Stimulated activated effector memory CD8-positive, alpha-beta T cell treated with anti-CD3 and anti-CD28 coated beads, Interleukin-12 subunit alpha, Interleukin-12 subunit beta, amount 100 ng/mL, for 72 hours (primary cell): ENCODE results near the gene EPB41.
"Not testable (repeated sequence)": the region's sequence is repeated elsewhere in the genome, so short reads cannot be mapped to it uniquely, and the experiment has no call there.

Experiments used
- ATAC-seq: fragments of 150-1000 bp; cut with Tn5 transposase; 2 replicates; pipeline ENCODE4 v1.10.0; 2021
- DNase-seq, 2 donors: peaks; one replicate each; pipeline ENCODE4 v3.0.0; 2021 to 2022; ENCODE audit warnings: low spot score in 2 of 2
- H3K27ac Mint-ChIP-seq: one replicate; pipeline ENCODE4 v1.8.0; 2022; ENCODE audit warnings: mild to moderate bottlenecking, mixed read lengths
- H3K36me3 Mint-ChIP-seq: one replicate; pipeline ENCODE4 v1.8.0; 2022; ENCODE audit warnings: mild to moderate bottlenecking, mixed read lengths
- H3K4me1 Mint-ChIP-seq: one replicate; pipeline ENCODE4 v1.8.0; 2022; ENCODE audit warnings: mixed read lengths
- H3K4me3 Mint-ChIP-seq: one replicate; pipeline ENCODE4 v1.8.0; 2022; ENCODE audit warnings: mild to moderate bottlenecking, mixed read lengths
- H3K9me3 Mint-ChIP-seq: one replicate; pipeline ENCODE4 v1.8.0; 2022; ENCODE audit warnings: mixed read lengths

The EPB41 gene

DNA sequence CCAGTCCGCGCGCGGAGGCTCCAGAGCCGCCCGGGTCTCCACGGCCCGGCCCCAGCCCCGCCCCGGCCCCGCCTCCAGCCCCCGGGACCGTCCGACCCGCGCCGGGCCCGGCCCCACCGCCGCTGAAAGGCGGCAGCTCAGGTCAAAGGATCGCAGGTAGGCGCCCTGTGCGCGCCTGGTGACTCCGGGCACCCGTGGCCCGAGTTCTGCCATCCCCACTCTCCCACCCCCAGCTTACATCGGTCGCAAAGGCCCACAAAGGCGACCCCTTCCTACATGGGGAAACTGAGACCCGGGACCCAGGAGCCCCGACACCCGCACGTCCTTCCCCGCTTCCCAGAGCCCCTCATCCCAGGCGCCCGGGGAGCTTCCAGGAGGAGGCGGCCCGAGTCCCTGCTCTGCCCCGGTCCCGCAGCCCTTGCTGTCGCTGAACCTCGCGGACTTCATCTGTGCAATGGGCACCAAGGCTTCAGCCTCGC, 209.6 kb downstream of the EPB41 start, which contains the start of gene TMEM200B:
Gene TMEM200B (minus strand): TSS at position 17 of the 479 bp plus-strand sequence. CDS start 2,075 bp downstream, outside the sequence.
- peak; percentile 27 for ATAC-seq

GRCh38 chr1:29124366-29125236, 210.2 kb downstream of the EPB41 start:
- peaks cover 5% of the 10 kb centered on the region for H3K36me3 Mint-ChIP-seq
- H3K27ac Mint-ChIP-seq: no peak overlapping the region
- peak overlapping the region; percentile 75 for H3K4me3 Mint-ChIP-seq
- ATAC-seq (peak; percentile 78), DNase-seq (peak; percentile 67 to 85)
- no peaks in the 10 kb centered on the region for H3K9me3 Mint-ChIP-seq
- peaks cover 10% of the 10 kb centered on the region for H3K4me1 Mint-ChIP-seq

More for the DNA sequence above, 209.6 kb downstream of the EPB41 start, which contains the start of gene TMEM200B:
- Mint-ChIP-seq H3K27ac (no peak within 1 kb of the TSS), H3K4me3 (peak within 1 kb of the TSS; percentile 75), H3K9me3 (no peaks in the 10 kb centered on the region), H3K36me3 (peaks cover 9% of the 10 kb centered on the region), H3K4me1 (peaks cover 10% of the 10 kb centered on the region)
- no peak for DNase-seq

DNA sequence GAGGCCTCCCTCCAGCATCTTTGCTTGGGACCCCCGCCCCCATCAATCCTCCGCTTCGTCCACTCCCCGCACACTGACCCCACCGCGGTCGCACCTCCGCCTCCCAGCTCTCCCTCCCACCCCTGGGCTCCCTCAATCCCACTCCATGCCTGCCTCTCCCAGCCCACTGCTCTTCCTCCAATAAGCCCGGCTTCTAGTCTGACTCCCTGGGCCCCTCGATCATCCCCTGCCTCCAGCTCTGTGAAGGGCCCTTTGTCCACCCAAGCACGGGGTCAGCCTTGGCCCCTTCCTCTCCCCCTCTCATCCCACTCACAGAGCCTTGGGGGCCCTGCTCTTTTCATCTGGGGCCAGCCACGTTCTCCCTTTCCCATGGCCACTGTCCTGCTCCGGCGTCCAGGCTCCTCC, 210.9 kb downstream of the EPB41 start:
- Mint-ChIP-seq H3K9me3 (no peaks in the 10 kb centered on the region), H3K27ac (peak overlapping the region; percentile 55), H3K36me3 (peaks cover 5% of the 10 kb centered on the region), H3K4me3 (peak overlapping the region; percentile 75), H3K4me1 (peaks cover 10% of the 10 kb centered on the region)
- no peak for ATAC-seq
- no peak for DNase-seq

DNA sequence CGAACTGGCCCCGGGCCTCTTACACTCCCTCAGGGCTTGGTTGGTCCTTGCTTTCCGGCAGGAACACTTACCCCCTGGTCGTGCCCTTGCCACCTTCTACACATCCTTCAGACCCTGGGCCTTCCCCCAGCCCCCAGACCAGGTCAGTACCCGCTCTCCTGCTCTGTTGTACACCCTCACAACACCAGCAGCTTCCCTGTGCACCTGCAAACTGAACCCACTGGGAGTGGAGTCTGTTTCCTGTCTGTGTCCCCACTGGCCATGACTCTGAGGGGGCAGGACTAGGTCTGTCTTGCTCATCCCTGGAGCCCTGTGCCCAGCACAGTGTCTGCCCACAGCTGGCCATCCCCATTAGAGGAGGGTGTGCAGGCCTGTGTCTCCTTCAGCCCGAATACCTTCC, 211.4 kb downstream of the EPB41 start:
- no peak for DNase-seq
- Mint-ChIP-seq H3K4me3 (peak overlapping the region; percentile 75), H3K9me3 (no peaks in the 10 kb centered on the region), H3K36me3 (peaks cover 5% of the 10 kb centered on the region), H3K27ac (peak overlapping the region; percentile 55), H3K4me1 (peaks cover 10% of the 10 kb centered on the region)
- no peak for ATAC-seq

- Mint-ChIP-seq H3K36me3 (peaks cover 5% of the 10 kb centered on the region), H3K9me3 (no peaks in the 10 kb centered on the region), H3K4me3 (peak overlapping the region; percentile 75), H3K27ac (no peak overlapping the region), H3K4me1 (peaks cover 10% of the 10 kb centered on the region)
- DNase-seq (no peak), ATAC-seq (no peak)
Measured at GRCh38 chr1:29126198-29126597, 211.8 kb downstream of the EPB41 start.

- Mint-ChIP-seq H3K36me3 (peaks cover 5% of the 10 kb centered on the region), H3K9me3 (no peaks in the 10 kb centered on the region), H3K4me1 (peaks cover 10% of the 10 kb centered on the region), H3K27ac (no peak overlapping the region), H3K4me3 (no peak overlapping the region)
- no peak for DNase-seq
- ATAC-seq: no peak
Measured at GRCh38 chr1:29128739-29129138, 214.4 kb downstream of the EPB41 start.

DNA sequence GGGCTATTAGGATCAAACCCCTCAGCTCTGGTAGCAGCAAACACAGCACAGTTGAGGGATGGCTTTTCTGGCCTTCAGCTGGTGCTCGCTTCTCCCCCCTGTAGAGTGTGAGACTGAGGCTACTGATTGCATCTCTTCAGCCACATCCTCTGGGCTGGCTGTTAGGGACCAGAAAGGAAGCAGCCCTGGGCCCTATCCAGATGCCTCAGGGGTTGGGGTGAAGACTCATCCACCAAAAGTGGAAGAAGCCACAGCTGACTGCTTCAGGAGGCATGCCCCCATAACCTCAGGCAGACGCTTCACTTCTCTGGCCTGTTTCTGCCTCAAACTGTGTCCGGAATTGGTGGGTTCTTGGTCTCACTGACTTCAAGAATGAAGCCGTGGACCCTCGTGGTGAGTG, 215.5 kb downstream of the EPB41 start:
- no peak for DNase-seq
- H3K36me3 Mint-ChIP-seq: peaks cover 5% of the 10 kb centered on the region
- no peaks in the 10 kb centered on the region for H3K9me3 Mint-ChIP-seq
- no peak overlapping the region for H3K27ac Mint-ChIP-seq
- no peak overlapping the region for H3K4me3 Mint-ChIP-seq
- H3K4me1 Mint-ChIP-seq: peaks cover 10% of the 10 kb centered on the region
- ATAC-seq: no peak

GRCh38 chr1:29131056-29131455, 216.7 kb downstream of the EPB41 start:
- not testable (repeated sequence) for DNase-seq, ATAC-seq, H3K36me3 Mint-ChIP-seq, H3K4me1 Mint-ChIP-seq, H3K4me3 Mint-ChIP-seq, H3K9me3 Mint-ChIP-seq, H3K27ac Mint-ChIP-seq

DNA sequence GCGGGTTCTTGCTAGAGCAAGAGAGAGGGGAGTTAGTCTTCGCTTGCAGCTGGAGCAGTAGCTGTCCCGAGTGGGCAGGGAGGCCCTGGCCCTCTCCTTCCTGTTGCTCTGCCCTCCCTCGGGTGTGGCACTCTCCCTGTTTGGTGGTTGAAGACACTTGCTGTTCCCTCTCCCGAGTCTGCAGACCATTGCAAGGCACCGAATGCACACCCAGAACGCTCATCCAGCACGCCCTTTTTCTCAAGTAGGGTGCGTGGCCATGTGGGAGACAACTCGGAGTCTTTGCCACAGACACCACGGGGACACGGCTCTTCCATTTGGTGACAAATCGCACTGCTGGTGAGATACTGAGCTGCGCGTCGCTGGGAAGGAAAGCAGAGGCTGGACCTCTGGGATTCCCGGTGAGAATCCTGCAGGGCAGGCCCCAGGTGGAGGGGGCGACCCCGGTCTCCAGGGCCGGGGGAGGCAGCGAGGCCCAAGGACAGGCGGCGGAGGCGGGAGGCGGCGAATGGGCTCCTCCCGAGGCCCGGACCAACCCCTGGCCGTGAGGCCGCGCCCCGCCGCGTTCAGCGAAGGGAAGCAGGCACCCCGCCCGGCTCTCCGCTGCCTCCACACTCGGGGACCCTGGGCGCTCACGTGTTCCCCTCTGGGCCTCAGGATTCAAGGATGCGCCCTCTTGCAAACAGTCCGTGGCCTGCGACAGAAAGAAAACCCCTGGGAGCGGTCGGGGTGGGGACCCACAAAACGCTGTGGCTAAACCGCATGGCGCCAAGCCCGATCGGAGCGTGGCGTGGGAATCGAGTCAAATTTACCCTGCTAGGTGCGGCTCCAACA, 219.7 kb downstream of the EPB41 start:
- no peak overlapping the region for H3K27ac Mint-ChIP-seq
- no peaks in the 10 kb centered on the region for H3K4me1 Mint-ChIP-seq
- H3K4me3 Mint-ChIP-seq: no peak overlapping the region
- H3K9me3 Mint-ChIP-seq: no peaks in the 10 kb centered on the region
- ATAC-seq (peak; percentile 51), DNase-seq (no peak)
- no peaks in the 10 kb centered on the region for H3K36me3 Mint-ChIP-seq

DNA sequence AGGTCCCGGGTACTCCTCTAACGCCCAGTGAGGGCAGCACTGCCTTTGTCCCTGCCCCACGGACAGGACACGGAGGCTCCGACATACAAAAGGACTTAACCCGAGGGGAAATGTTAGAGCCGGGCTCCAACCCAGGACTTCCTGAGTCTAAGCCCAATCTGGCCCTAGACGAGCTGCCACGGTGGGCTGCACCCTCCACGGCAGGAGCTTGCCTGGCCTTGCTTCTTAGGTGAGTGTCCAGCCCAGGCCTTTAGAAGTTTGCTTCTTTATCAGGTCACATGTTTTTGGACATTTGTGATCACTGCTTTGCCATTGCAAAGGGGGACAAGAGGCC, 220.3 kb downstream of the EPB41 start:
- DNase-seq (no peak), ATAC-seq (peak; percentile 18)
- H3K4me3 Mint-ChIP-seq: no peak overlapping the region
- H3K4me1 Mint-ChIP-seq: no peaks in the 10 kb centered on the region
- no peak overlapping the region for H3K27ac Mint-ChIP-seq
- no peaks in the 10 kb centered on the region for H3K9me3 Mint-ChIP-seq
- H3K36me3 Mint-ChIP-seq: no peaks in the 10 kb centered on the region

GRCh38 chr1:29136391-29136915, 222.1 kb downstream of the EPB41 start:
- Mint-ChIP-seq H3K4me3 (no peak overlapping the region), H3K9me3 (no peaks in the 10 kb centered on the region), H3K36me3 (no peaks in the 10 kb centered on the region), H3K4me1 (no peaks in the 10 kb centered on the region), H3K27ac (no peak overlapping the region)
- DNase-seq: no peak
- ATAC-seq: no peak

DNA sequence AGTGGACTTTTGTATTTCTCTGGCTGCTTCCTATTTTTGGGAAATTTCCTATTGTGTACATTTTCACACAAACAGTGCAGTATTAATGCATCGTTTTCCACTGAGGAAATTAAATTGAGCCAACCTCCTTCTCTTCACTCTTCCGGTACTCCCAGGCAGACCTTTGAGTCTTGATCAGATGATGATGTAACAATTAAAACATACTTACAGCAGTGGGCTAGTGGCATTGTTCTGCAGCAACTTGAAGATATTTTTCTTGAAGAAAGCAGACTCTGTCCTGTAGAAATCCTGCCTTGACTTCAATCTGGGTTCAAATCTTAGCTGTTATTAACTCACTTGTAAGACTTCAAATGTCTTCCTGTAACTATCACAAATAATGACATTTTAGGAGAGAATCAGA, 228.3 kb downstream of the EPB41 start:
- Mint-ChIP-seq H3K36me3 (peaks cover 45% of the 10 kb centered on the region), H3K27ac (no peak overlapping the region), H3K4me3 (no peak overlapping the region), H3K9me3 (no peaks in the 10 kb centered on the region), H3K4me1 (no peaks in the 10 kb centered on the region)
- DNase-seq (no peak), ATAC-seq (no peak)

DNA sequence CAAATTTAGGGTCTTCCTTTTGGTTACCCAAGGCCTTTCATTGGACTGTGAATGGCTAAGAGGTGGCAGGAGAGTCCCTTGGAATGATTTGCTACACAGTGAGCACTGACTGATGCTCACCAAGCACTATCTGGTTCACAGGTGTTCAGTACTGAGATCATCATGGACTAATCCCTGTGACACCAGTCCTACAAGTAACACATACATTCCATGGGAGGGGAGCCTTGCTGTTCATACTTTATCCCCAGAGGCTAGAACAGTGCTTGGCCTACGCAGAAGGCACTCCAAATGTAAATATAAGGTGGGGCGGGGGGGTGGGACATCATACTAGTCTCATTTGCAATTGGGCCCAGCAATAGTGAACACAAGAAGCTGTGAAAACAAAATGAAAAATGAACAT, 229.8 kb downstream of the EPB41 start:
- H3K4me1 Mint-ChIP-seq: no peaks in the 10 kb centered on the region
- no peaks in the 10 kb centered on the region for H3K9me3 Mint-ChIP-seq
- DNase-seq (no peak), ATAC-seq (no peak)
- H3K27ac Mint-ChIP-seq: peak overlapping the region; percentile 26
- no peak overlapping the region for H3K4me3 Mint-ChIP-seq
- peaks cover 60% of the 10 kb centered on the region for H3K36me3 Mint-ChIP-seq

- Mint-ChIP-seq H3K9me3 (no peaks in the 10 kb centered on the region), H3K4me1 (no peaks in the 10 kb centered on the region), H3K27ac (no peak overlapping the region), H3K36me3 (peaks cover 77% of the 10 kb centered on the region), H3K4me3 (no peak overlapping the region)
- DNase-seq (no peak), ATAC-seq (no peak)
Measured at GRCh38 chr1:29145739-29146437, 231.5 kb downstream of the EPB41 start.
